A673 (cell line): Measurements from ENCODE around the gene CEP85L. TPM values are rescaled to one million over a fixed set of nuclear protein-coding genes. Genes with fewer than 3 reads are reported as not detected.

Experiments used
- BruUV-seq: library from RNA; stranded (reverse); fragments of 400-500 nt; replicated peaks from 2 replicates; lab custom pipeline; 2021; lab: Mats Ljungman, UMichigan
- CTCF ChIA-PET: fragments of 300-600 bp; sonication (Branson Sonifier 250); formaldehyde crosslinking; loops from one replicate; lab custom pipeline; 2022; ENCODE audit warnings: antibody characterized with exemption; lab: Charles Lee
- POLR2A ChIA-PET: fragments of 300-600 bp; sonication (Branson Sonifier 250); formaldehyde crosslinking; loops from one replicate; lab custom pipeline; 2022; ENCODE audit warnings: antibody characterized with exemption; ENCODE audit not compliant: low non-redundant PET; lab: Charles Lee
- DNase-seq: peaks from one replicate; pipeline ENCODE4 v3.0.0-alpha.2; 2015; ENCODE audit warnings: low spot score
- H3K27ac ChIP-seq: fragments of 200-600 bp; sonication (generic); 2 replicates; pipeline ENCODE4 v1.5.1; 2016; ENCODE audit warnings: mixed run types, low read depth, mild to moderate bottlenecking, mixed read lengths, antibody characterized with exemption, low read length; ENCODE audit not compliant: poor library complexity, severe bottlenecking
- H3K27me3 ChIP-seq: fragments of 200-600 bp; sonication (generic); replicated peaks from 2 replicates; pipeline ENCODE4 v1.6.1; 2017; ENCODE audit warnings: mixed run types, low read depth, mild to moderate bottlenecking, mixed read lengths, antibody characterized with exemption, low read length; ENCODE audit not compliant: insufficient read depth, poor library complexity
- H3K36me3 ChIP-seq: fragments of 200-600 bp; sonication (generic); 2 replicates; pipeline ENCODE4 v1.6.1; 2016; ENCODE audit warnings: mixed run types, mild to moderate bottlenecking, mixed read lengths, antibody characterized with exemption, low read length; ENCODE audit not compliant: insufficient read depth, poor library complexity, severe bottlenecking
- H3K4me1 ChIP-seq: fragments of 200-600 bp; sonication (generic); 2 replicates; pipeline ENCODE4 v1.6.1; 2017; ENCODE audit warnings: mixed run types, mild to moderate bottlenecking, mixed read lengths, antibody characterized with exemption, low read length; ENCODE audit not compliant: insufficient read depth, poor library complexity, severe bottlenecking
- H3K4me3 ChIP-seq: fragments of 200-600 bp; sonication (generic); 2 replicates; pipeline ENCODE4 v1.5.1; 2016; ENCODE audit warnings: low read depth, mixed run types, mild to moderate bottlenecking, mixed read lengths, low read length; ENCODE audit not compliant: poor library complexity, severe bottlenecking
- H3K9me3 ChIP-seq: fragments of 200-600 bp; sonication (generic); 2 replicates; pipeline ENCODE4 v1.6.1; 2016; ENCODE audit warnings: mixed run types, low read depth, mild to moderate bottlenecking, mixed read lengths, antibody characterized with exemption, low read length; ENCODE audit not compliant: poor library complexity, severe bottlenecking
- EZH2 ChIP-seq: fragments of 200-600 bp; sonication (generic); IDR thresholded peaks from 2 replicates; pipeline ENCODE4 v1.6.1; 2017; ENCODE audit warnings: borderline replicate concordance, low read depth, mild to moderate bottlenecking, mixed read lengths, antibody characterized with exemption, low read length; ENCODE audit not compliant: poor library complexity, severe bottlenecking
- intact Hi-C: fragments of 100-400 bp; cut with micrococcal nuclease; formaldehyde crosslinking; loops from one replicate; pipeline ENCODE4 v1.10.0; 2022; ENCODE audit not compliant: unreplicated experiment
- total RNA-seq: library from RNA; stranded (reverse); gene quantifications from 2 replicates; pipeline ENCODE4 v1.2.3, GENCODE V29; 2021
- TF ChIP-seq, protein P1 (sequence below): fragments of 300-800, 200-600 bp; sonication (generic); conservative IDR thresholded peaks from 2 replicates; pipeline ENCODE4 v1.5.1; 2017; ENCODE audit warnings: low read depth, mild to moderate bottlenecking, antibody characterized with exemption, low read length, moderate library complexity, mixed read lengths

CEP85L gene
- total RNA-seq, 1 experiment from 2014 or later: 7.4 TPM

DNA sequence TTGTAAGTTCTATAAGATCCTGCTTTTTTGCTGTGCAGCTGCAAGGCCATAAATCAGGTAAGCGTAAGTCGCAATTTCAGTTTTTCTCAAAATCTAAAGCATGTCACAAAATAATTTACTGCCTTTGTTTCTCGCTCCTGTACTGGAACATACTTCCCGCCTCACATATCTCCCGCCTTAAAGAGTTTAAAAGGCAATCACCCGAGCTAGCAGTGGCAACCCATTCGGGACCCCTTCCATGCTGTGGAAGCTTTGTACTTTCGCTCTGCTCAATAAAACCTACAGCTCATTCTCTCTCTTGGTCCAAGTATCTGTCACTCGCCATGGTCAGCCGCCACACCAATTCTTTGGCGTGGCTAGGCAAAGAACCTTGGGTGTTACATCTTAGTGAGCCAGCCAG, 34.0 kb downstream of the CEP85L start:
- TF ChIP-seq, protein P1, sequence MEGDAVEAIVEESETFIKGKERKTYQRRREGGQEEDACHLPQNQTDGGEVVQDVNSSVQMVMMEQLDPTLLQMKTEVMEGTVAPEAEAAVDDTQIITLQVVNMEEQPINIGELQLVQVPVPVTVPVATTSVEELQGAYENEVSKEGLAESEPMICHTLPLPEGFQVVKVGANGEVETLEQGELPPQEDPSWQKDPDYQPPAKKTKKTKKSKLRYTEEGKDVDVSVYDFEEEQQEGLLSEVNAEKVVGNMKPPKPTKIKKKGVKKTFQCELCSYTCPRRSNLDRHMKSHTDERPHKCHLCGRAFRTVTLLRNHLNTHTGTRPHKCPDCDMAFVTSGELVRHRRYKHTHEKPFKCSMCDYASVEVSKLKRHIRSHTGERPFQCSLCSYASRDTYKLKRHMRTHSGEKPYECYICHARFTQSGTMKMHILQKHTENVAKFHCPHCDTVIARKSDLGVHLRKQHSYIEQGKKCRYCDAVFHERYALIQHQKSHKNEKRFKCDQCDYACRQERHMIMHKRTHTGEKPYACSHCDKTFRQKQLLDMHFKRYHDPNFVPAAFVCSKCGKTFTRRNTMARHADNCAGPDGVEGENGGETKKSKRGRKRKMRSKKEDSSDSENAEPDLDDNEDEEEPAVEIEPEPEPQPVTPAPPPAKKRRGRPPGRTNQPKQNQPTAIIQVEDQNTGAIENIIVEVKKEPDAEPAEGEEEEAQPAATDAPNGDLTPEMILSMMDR: no peak
- TF ChIP-seq EZH2: no peak
- Histone ChIP-seq H3K27me3 (no peaks in the 10 kb centered on the region), H3K4me3 (no peak overlapping the region), H3K36me3 (no peaks in the 10 kb centered on the region), H3K9me3 (no peaks in the 10 kb centered on the region), H3K27ac (no peak overlapping the region), H3K4me1 (no peaks in the 10 kb centered on the region)
- intact Hi-C loops: no loop called here
- POLR2A ChIA-PET: no interaction called here
- no TSS peak for BruUV-seq
- CTCF ChIA-PET: no interaction called here
- no peak for DNase-seq

DNA sequence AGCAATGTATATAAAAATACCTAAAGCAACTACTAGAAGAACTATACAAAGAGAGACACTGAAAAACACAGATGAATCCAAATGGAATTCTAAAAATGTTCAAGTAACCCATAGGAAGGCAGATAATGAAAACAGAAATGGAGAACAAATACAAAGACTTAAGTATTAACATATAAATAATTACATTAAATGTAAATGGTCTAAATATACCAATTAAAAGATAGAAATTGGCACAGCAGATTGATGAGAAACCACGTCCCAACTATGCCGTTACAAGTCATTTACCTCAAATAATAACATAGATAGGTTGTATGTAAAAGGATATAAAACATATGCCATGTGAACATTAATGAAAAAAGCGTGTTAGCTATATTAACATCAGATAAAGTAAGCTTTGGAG, 40.1 kb downstream of the CEP85L start:
- POLR2A ChIA-PET: no interaction called here
- CTCF ChIA-PET: no interaction called here
- intact Hi-C loops: no loop called here
- Histone ChIP-seq H3K4me3 (no peak overlapping the region), H3K9me3 (no peaks in the 10 kb centered on the region), H3K27me3 (no peaks in the 10 kb centered on the region), H3K36me3 (no peaks in the 10 kb centered on the region), H3K27ac (no peak overlapping the region), H3K4me1 (no peaks in the 10 kb centered on the region)
- DNase-seq: no peak
- no peak for TF ChIP-seq EZH2
- TF ChIP-seq, protein P1: no peak
- no TSS peak for BruUV-seq

DNA sequence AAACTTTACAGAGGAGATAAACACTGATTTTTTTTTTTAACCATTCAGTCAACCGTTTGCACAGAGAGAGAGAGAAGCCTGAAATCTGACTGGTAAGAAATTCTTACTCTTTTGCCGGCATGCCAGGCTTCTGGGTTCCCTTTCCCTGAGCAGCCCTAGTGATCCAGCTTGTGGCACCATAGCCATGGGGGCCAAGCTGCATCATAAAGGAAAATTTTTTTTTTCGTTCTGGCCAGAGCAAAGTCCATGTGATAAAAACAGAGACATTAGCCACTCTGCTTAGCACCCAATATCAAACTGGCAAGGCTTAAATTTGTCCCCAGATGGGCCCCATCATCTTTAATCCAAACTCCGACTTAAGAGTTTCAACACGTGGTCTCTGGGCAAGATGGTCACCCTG, 44.5 kb downstream of the CEP85L start:
- TF ChIP-seq, protein P1: no peak
- TF ChIP-seq EZH2: no peak
- no peaks in the 10 kb centered on the region for H3K4me1 ChIP-seq
- peaks cover 6% of the 10 kb centered on the region for H3K9me3 ChIP-seq
- ChIA-PET CTCF (no interaction called here), POLR2A (no interaction called here)
- no TSS peak for BruUV-seq
- intact Hi-C loops: no loop called here
- no peak for DNase-seq
- no peak overlapping the region for H3K4me3 ChIP-seq
- no peak overlapping the region for H3K27ac ChIP-seq
- H3K27me3 ChIP-seq: no peaks in the 10 kb centered on the region
- no peaks in the 10 kb centered on the region for H3K36me3 ChIP-seq
